NOMO-1 treated with DMSO at 0.1 percent for 48 hours (cell line): ENCODE data around the gene MVD.

Experiments
- DNase-seq: peaks from one replicate; lab custom pipeline; 2025; ENCODE audit not compliant: unreplicated experiment; lab: John Stamatoyannopoulos, UW

The MVD gene

DNA sequence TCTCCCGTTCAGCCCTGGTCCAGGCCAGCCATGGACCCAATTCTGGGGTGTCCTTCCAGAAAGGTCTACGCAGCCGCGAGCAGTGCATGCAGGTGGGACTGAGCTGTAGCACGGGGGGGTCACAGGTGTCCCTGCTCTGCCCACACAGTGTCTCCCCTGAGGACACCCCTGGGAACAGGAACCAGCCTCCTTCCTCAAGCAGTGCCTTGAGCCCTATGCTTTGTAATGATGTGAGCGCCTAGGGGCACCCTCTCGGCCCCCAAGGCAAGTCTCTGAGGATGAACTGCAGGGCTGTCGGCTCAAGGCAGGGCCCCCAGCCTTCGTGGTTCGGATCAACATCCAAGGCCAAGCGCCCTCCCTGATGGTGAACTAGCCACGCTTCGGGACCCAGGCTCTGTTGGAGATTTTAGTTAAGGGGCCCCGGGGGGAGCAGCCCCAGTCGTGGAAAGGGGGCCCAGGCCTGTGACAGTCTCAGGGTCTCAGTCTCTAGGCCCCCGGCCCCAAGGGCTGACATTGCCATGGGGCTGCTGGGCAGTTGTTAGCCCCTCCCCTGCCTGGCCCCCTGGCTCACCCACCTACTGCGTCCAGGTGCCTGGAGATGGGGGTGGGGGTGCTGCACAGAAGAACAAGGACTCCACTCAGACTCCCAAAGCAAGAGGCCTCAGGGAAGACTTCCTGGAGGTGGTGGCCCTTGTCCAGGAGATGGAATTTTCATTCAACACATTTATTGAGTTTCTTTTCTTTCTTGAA, 22.2 kb downstream of the MVD start:
- no peak for DNase-seq

DNA sequence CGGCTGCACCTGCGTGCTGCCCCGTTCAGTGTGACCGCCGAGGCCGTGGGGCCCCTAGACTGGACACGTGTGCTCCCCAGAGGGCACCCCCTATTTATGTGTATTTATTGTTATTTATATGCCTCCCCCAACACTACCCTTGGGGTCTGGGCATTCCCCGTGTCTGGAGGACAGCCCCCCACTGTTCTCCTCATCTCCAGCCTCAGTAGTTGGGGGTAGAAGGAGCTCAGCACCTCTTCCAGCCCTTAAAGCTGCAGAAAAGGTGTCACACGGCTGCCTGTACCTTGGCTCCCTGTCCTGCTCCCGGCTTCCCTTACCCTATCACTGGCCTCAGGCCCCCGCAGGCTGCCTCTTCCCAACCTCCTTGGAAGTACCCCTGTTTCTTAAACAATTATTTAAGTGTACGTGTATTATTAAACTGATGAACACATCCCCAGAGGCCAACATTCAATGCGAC, 22.8 kb downstream of the MVD start:
- no peak for DNase-seq

DNA sequence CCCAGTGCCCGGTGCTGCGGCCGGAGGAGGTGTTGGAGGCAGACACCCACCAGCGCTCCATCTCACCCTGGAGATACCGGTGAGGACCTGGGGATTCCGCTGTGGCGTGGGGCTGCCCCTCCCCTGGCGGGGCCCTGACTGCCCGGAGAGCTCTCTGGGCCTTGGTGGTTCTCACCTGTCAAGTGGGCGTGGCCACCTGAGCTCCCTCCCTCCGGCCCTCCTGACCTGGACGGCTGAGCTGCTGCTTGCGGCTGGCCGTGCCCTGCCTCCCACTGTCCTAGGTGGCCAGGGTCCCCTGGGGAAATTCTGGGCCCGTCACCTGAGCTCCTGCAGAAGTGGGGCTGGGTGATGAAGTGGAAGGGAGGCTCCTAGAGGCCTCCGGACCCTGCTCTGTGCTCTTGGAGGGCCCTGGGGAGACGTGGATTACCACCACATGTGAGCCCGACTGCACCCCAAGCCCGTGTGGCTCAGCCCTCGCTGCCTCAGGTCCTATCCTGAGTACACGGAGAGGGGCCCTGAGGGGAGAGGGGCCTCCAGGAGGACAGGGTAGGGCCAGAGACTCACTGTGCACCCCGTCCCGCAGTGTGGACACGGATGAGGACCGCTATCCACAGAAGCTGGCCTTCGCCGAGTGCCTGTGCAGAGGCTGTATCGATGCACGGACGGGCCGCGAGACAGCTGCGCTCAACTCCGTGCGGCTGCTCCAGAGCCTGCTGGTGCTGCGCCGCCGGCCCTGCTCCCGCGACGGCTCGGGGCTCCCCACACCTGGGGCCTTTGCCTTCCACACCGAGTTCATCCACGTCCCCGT, 23.5 kb downstream of the MVD start:
- no peak for DNase-seq

DNA sequence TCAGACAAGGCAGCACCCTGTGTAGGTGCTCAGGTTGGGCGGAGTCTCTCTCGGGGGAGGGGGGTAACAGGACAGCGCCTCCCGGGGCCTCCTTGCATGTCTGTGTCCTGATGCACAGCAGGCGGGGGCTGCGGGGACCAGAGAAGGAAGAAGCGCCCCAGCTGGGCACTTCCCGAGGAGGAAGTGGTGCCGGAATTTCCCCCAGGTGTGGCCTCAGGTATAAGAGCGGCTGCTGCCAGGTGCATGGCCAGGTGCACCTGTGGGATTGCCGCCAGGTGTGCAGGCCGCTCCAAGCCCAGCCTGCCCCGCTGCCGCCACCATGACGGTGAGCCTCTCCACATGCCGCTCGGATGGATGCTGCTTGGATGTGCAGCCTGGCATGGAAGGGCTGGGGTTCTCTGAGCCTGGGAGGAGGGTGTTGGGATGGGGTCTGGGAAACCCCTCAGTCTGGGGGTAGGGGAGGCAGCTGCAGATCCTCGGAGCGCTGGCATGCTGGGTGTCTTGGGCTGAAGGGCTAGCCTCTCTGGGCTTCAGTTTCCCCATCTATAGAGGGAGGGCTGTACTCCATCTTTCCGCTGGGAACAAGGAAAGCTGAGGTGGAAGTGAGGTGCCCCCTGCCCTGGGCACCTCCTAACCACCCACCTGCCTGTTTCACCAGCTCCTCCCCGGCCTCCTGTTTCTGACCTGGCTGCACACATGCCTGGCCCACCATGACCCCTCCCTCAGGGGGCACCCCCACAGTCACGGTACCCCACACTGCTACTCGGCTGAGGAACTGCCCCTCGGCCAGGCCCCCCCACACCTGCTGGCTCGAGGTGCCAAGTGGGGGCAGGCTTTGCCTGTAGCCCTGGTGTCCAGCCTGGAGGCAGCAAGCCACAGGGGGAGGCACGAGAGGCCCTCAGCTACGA, 24.3 kb downstream of the MVD start, which contains the start of gene IL17C:
Gene IL17C (plus strand): TSS at position 250 of the 908 bp plus-strand sequence. CDS start 70 bp downstream, at position 320.
- no peak for DNase-seq

DNA sequence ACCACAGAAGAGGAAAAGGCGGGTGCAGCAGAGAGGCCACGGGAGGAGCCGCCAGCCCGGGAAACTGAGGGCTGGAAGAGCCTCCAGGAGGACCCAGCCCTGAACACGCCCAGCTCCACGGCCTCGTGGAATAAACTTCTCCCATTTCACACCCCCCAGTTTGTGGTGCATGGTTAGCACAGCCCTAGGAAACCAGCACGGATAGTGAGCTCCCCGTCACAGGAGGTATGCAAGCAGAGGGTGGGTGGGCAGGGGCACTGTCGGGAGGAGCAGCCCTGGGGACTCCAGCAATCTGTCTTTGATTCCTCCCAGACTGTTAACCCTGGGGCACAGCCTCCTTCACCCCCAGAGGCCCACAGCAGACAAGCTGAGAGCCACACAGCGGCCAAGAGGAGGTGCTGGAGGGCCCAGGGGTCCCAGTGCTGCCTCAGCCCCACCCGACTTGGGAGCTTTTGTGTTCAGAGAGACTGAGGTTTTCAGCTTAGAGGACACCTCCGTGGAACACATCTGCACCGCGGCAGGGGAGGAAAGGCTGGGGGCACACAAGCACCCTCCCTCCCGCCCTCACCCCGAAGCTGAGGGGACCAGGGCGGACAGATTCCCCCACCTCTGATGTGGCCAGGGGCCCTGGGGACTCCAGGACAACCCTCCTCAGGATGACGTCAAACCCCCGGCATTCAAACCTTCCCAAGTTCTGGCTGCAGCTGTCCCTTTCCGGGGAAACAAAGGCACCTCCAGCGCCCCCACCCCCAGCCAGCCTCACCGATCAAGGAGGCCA, 26.2 kb downstream of the MVD start:
- no peak for DNase-seq

DNA sequence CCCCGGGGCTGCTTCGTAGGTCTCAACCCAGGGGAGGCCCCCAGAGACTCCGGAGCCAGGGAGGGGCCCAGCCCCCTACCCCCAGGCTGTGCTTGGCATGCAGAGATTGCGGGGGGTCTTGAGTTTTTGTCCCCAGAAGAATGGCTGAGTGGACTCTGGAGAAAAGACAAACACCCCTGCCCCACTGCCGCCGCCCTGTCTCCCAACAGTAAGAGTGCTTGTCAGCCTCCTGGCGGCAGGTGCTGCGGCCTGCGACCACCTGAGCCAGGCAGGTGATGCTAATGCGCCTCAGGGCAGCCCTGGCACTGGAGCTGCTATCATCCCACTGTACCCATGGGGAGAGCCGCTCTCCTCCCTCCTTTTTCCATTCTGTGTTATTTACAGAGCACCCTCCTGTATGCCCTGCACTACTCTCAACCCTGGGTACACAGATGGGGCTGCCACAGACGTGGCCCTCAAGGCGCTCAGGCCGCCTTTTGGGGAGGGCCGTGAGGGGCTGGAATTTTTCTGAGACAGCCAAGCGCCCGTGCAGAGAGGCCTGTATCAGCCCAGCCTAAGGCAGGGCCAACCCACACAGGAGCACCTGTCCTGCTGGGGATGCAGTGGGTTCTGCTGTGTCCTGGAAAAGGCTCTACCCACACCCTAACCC, 27.1 kb downstream of the MVD start:
- DNase-seq, result no peak

DNA sequence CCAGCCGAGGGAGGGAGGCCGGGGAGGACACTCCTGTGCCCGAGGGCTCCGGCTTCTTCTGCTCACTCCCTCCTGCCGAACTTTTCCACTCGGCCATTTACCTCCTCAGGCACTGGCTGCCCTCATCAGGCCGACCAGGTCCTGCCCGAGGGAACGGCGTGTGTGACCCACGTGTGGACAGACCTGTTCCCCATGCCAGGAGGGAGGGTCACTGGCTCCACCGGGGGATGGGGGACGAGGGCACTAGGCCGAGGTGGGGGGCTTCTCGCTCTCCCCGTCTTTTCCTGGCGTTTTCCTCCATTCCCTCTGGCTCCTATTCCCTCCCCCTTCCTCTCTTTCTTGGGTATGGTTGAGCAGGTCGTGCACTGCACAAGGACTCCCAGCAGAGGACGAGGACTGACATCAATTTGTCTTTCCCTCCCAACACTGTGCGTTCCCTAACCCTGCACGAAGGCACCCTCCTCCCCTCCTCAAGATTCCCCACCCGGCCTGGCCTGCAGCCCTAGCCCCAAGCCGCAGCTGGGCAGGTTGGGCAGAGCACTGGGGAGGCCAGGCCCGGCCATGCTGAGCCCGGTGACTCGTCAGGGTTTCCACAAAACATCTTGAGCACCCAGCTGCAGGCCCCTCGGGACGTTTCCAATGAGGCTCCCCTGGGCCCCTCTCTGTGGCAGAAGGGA, 27.8 kb downstream of the MVD start:
- DNase-seq, result no peak

DNA sequence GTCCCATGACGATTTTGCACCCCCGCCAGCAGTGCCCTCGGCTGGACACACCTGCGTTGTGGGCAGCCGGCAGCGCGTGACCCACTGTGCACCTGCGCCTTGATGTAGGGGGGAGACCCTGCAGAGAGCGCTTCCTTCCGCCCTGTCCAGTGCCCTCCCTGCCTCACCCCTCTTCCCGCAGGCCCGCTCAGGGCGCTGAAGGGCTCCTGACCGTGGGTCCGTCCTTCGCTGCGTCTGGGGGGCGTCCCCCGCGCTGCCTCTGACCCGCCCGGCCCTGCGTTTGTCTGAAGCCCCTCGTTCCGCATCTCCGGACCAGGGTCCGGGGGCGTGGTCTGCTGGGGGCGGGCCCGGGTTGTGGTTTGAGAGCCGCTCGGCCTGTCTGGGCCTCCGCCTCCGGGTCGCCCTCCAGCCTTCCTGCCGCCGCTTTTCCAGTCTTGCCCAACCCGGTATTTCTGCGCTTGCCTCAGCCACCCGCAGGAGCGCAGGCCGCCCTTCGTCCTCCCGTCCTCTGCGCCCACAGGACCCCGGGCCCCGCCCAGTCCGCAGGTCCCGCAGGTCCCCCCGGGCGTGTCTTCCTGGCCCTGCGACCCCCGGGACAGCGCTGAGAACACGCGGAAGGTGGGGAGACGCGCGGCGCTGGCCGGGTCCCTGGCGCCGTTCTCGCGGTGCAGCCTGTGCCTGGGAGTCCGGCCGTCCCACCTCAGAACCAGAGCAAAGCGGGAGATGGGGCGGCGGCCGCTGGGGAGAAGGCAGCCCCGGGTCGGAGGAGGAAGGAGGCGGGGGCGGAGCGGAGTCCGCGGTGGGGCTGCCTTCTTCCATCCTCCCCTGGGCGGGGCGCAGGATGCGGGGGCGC, 28.5 kb downstream of the MVD start:
- DNase-seq, result peak; percentile 44

DNA sequence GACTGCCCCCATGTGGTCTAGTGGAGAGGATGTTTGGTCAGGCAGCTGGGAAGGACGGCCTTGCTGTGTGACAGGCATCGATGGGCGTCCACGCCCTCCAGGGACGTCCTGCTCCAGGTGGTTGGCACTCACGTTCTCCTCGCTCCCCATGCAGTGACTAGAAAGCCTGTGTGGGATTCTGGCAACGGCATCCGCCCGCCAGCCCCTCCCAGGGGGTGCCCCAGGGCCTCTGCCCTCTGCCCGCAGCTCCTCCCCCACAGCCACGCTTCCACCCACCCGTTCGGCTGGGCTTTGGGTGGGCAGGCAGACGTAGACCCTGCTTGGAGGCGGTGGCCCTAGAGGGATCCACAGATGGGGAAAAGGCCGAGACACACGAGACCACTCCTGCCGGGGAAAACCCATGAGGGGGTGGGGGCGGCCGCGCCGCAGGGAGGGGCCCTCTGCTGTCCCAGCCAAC, 29.2 kb downstream of the MVD start:
- no peak for DNase-seq

DNA sequence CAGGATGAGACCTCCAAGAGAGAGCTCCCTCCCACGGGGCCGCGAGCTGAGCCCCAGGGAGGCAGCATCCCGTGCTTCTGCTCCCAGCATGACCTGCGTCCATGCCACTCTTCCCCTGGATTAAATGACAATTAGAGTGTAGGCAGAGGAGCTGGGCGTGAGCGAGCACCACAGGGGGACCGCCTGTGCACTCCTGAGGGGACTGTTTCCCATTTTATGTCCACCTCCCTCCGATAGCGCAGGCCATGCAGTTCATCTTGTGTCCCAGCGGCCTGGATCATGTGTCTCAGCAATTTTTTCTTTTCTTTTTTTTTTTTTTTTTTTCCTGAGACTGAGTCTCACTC, 30.3 kb downstream of the MVD start:
- DNase-seq, result no peak

DNA sequence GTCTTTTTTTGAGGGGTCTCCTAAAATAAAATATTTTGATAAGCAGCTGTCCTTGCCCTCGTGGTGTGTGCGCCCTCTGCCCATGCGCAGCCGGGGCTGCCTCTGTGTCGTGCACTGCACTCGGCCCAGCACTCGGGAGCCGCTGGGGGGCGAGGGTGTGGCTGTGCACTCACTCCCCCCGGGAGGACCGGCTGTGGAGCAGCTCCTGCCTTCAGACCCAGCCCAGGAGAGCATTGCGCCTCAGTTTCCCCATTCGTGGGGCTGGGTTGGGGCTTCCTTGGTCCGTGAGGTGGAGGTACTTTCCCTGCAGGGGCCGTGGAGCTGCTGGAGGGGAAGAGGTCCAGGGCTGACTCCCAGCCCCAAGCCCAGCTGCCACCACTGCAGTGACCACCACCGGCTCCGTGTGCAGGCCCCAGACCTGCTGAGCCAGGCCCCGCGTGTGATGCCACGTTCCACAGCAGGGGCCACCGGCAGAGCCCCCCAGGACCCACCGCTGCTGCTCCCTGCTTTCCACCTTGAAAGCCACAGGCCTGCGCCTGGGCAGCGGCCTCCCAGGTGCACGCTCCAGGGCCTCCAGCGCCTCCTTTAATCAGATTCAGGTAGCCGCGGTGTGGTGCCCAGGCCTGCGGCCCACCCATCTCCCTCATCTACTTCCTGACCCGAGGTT, 30.8 kb downstream of the MVD start:
- DNase-seq, result no peak

DNA sequence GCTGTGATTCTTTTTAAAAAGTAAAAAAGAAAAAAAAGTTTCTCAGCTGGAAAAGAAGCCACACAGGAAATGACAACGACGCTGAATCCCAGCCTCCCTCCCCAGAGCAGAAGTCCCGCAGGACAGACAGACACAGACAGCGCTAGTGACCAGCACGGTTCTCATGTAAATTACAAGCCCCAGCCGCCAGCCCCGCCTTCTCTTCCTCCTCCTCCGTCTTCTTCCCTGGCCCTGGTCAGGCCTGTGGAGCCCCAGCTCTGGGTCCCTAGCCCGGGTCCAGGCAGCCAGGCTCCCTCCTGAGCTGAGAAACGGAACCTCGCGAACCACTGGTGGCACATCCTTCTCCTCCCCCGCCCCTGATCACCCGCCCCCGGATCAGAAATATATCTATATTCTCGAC, 31.5 kb downstream of the MVD start:
- DNase-seq, result no peak

DNA sequence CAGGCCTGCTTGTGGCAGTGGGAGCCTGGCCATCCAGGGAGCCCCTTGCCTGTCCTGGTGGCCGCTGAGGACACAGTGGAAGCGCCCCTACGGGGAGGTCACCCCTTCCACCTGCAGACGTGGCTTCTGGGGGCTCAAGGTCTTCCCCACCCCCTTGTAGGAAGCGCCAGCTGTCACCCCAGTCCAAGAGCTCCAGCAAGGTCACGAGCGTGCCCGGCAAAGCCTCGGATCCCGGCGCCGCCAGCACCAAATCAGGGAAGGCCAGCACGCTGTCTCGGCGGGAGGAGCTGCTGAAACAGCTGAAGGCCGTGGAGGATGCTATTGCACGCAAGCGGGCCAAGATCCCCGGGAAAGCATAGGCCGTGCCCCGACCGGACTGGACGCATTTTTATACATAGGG, 31.9 kb downstream of the MVD start:
- no peak for DNase-seq

DNA sequence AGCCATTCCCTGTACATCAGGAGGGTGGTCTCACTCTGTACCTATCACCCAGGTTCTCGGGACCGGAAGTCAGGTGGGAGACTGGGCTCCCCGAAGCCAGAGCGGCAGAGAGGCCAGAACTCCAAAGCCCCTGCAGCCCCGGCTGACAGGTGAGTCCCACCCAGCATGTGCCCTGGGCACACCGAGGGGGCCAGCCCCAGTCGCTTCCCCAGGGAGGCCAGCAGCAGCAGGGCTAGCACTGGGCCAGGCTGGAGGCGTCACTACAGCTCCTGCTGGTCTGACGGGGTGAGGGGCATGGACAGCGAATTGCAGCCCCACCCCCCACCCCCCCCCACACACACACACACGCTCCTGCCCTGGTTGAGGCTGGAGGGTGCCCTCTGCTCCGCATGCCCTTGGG, 32.5 kb downstream of the MVD start:
- no peak for DNase-seq

DNA sequence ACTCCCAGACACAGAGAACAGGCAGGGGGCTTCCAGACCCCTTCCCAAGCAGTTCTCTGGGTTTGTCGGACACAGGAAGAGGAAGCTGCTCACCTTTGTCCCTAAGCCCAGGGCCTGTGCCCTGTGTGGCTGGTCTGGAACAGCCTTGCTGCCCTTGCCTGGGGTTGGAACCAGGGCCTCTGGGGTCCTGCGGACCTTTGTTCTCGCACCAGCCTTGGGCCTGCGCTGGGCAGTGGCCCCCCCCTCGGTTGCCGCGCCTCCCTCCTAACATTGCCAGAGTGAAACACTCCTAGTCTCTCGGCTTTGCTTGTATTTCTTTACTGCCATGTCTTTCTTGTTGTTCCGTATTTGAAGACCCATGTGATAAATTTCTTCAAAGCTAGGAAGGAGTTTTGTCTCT, 33.1 kb downstream of the MVD start:
- no peak for DNase-seq

DNA sequence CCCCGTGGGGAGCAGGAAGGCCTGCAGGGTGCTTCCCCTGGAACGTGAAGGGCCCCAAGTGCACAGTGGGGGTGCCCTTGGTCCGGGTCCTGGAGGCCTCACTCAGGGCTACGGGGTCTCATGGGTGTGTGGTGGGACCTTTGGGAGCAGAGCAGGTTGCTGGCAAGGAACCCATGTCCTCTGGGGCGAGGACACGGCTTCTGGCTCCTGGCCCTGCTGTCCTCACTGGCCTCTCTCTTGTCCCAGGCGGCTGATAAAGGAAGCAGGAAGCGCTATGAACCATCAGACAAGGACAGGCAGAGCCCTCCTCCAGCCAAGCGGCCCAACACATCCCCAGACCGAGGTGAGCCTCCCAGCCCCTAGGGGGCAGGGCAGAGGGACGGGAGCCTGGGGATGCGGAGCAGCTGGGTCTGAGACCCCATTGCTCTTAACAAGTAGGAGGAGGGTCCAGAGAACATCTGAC, 34.3 kb downstream of the MVD start:
- DNase-seq, result no peak

DNA sequence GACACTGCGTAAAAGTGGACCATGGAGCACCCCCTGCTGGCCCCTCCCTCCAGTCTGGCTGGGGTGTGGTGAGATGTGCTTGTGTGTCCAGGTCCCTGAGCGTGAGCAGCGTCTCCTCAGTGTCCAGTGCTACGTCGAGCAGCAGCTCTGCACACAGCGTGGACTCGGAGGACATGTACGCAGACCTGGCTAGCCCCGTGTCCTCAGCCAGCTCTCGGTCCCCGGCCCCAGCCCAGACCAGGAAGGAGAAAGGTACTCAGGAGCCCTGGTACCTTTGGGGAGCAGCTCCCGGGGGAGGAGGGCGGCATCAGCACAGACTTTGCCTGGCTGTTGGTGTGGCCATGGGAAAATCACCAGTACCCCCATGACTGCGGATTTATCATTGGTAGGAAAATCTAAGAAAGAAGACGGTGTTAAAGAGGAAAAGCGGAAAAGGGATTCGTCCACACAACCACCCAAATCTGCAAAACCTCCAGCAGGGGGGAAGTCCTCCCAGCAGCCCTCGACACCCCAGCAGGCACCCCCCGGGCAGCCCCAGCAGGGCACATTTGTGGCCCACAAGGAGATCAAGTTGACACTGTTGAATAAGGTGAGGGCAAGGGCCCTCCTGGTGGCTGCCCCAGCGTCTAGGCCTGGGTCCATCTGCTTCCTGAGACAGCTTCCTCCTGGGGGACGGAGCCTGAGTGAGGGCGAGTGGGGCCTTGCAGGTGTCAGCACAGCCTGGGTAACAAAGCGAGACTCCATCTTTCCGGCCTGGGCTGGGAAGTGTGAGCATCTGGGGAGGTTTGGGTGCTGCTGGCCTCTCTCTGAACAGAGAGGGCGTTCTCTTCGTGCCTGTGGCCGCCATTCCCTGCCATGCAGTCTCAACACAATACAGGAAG, 35.1 kb downstream of the MVD start:
- DNase-seq, result no peak
